Gastroesophageal sphincter (tissue), 4 donors: ENCODE data around the gene ABTB2. TPM values are rescaled to one million over a fixed set of nuclear protein-coding genes. Genes with fewer than 3 reads are reported as not detected.

Experiments used
- ATAC-seq: fragments of 150-250 bp; one replicate; pipeline ENCODE4 v1.9.1; 2016; ENCODE audit warnings: mild to moderate bottlenecking, moderate library complexity
- H3K27ac ChIP-seq, 4 donors: fragments of 200-600 bp; sonication (generic) in 3 of 4; 1 replicate in 3 of 4; 2 replicates in 1 of 4; pipeline ENCODE4 v1.5.1; 2016 to 2019
- H3K27me3 ChIP-seq: fragments of 200-600 bp; sonication (generic); one replicate; pipeline ENCODE4 v1.5.1; 2019
- H3K36me3 ChIP-seq, 2 donors: fragments of 200-600 bp; sonication (generic); one replicate each; pipeline ENCODE4 v1.5.1; 2019; ENCODE audit warnings: control low read depth in 1 of 2
- H3K4me1 ChIP-seq, 3 donors: fragments of 200-600 bp; sonication (generic); 1 replicate in 2 of 3; 2 replicates in 1 of 3; pipeline ENCODE4 v1.5.1; 2016 to 2019; ENCODE audit warnings: control low read depth in 2 of 3
- H3K4me3 ChIP-seq, 2 donors: fragments of 200-600 bp; sonication (generic); one replicate each; pipeline ENCODE4 v1.5.1; 2019; ENCODE audit warnings: mild to moderate bottlenecking in 1 of 2, moderate library complexity in 1 of 2
- H3K9me3 ChIP-seq, 3 donors: fragments of 200-600 bp; sonication (generic); one replicate each; pipeline ENCODE4 v1.5.1; 2017 to 2019; ENCODE audit warnings: control low read depth in 2 of 3
- CTCF ChIP-seq, 4 experiments: fragments of 200-600 bp in 2 of 4; fragments of 450-650 bp in 2 of 4; sonication (generic) in 1 of 4; IDR thresholded peaks; one replicate each; pipeline ENCODE4 v1.5.1; 2017 to 2019; ENCODE audit warnings: antibody characterized with exemption in 4 of 4, mild to moderate bottlenecking in 2 of 4, moderate library complexity in 2 of 4
- EP300 ChIP-seq: sonication (generic); formaldehyde crosslinking; IDR thresholded peaks from one replicate; pipeline ENCODE4 v1.6.1; 2017; ENCODE audit warnings: antibody characterized with exemption, mild to moderate bottlenecking
- POLR2A ChIP-seq, 2 donors: fragments of 450-650 bp; IDR thresholded peaks; one replicate each; pipeline ENCODE4 v1.6.1; 2017; ENCODE audit warnings: antibody characterized with exemption in 2 of 2, mild to moderate bottlenecking in 2 of 2, moderate library complexity in 1 of 2
- POLR2AphosphoS5 ChIP-seq: sonication (generic); formaldehyde crosslinking; IDR thresholded peaks from one replicate; pipeline ENCODE4 v1.6.1; 2017; ENCODE audit warnings: antibody characterized with exemption
- WGBS, 2 donors: methylation state at CpG; one replicate each; pipeline ENCODE4 v1.1.5; 2018; ENCODE audit warnings: low coverage in 1 of 2; 5-methylcytosine and 5-hydroxymethylcytosine counted together
- total RNA-seq, 4 donors: library from RNA; depleted of rRNA; stranded (reverse); fragments of >200 nt; gene quantifications; one replicate each; pipeline ENCODE4 v1.1.0, GENCODE V29; 2016

ABTB2 gene
- total RNA-seq, 4 donors from 2014 or later: 4.1 to 11.0 (median 7.5) TPM

GRCh38 chr11:34243600-34244464 is 114.0 kb downstream of the ABTB2 start:
- Histone ChIP-seq H3K27ac (no peak overlapping the region), H3K27me3 (no peaks in the 10 kb centered on the region), H3K4me1 (peaks cover 0 to 14% (median 0%) of the 10 kb centered on the region in 3 donors), H3K4me3 (no peak overlapping the region), H3K9me3 (no peaks in the 10 kb centered on the region), H3K36me3 (no peaks in the 10 kb centered on the region)
- TF ChIP-seq CTCF (IDR thresholded peaks at IDR 0.05) (no peak), POLR2AphosphoS5 (no peak), EP300 (no peak), POLR2A (IDR thresholded peaks at IDR 0.05) (no peak)
- ATAC-seq: no peak
- 69 to 80% methylated on average over 4 to 6 of the region's 8 CpGs for WGBS, 2 donors

GRCh38 chr11:34242037-34242625 is 115.7 kb downstream of the ABTB2 start:
- Histone ChIP-seq H3K36me3 (no peaks in the 10 kb centered on the region), H3K27me3 (no peaks in the 10 kb centered on the region), H3K4me3 (no peak overlapping the region), H3K27ac (no peak overlapping the region), H3K9me3 (no peaks in the 10 kb centered on the region), H3K4me1 (peaks cover 0 to 13% (median 0%) of the 10 kb centered on the region in 3 donors)
- TF ChIP-seq CTCF (IDR thresholded peaks at IDR 0.05) (no peak), POLR2A (IDR thresholded peaks at IDR 0.05) (no peak)
- 96% methylated on average over 5 of the region's 11 CpGs; no CpG with 5 or more reads in 1 of the 2 donors for WGBS, 2 donors
- no peak for ATAC-seq

- TF ChIP-seq POLR2AphosphoS5: no peak
- TF ChIP-seq POLR2A (IDR thresholded peaks at IDR 0.05): no peak
- TF ChIP-seq CTCF (IDR thresholded peaks at IDR 0.05): no peak
- no peak for TF ChIP-seq EP300
- WGBS, 2 donors: 50 to 93% methylated on average over 2 to 8 of the region's 8 CpGs
Observed at GRCh38 chr11:34240150-34240494, 117.7 kb downstream of the ABTB2 start.

GRCh38 chr11:34239465-34240149 is 118.2 kb downstream of the ABTB2 start:
- Histone ChIP-seq H3K27me3 (no peaks in the 10 kb centered on the region), H3K9me3 (no peaks in the 10 kb centered on the region), H3K36me3 (no peaks in the 10 kb centered on the region), H3K4me3 (no peak overlapping the region), H3K4me1 (peaks cover 0 to 13% (median 0%) of the 10 kb centered on the region in 3 donors), H3K27ac (no peak overlapping the region)
- TF ChIP-seq EP300 (no peak), POLR2A (IDR thresholded peaks at IDR 0.05) (no peak), CTCF (IDR thresholded peaks at IDR 0.05) (no peak), POLR2AphosphoS5 (no peak)
- 100% methylated on average over 1 of the region's 5 CpGs; no CpG with 5 or more reads in 1 of the 2 donors for WGBS, 2 donors
- no peak for ATAC-seq

More at GRCh38 chr11:34240150-34240494, 117.7 kb downstream of the ABTB2 start:
- Histone ChIP-seq H3K36me3 (no peaks in the 10 kb centered on the region), H3K9me3 (no peaks in the 10 kb centered on the region), H3K27me3 (no peaks in the 10 kb centered on the region), H3K4me1 (peaks cover 0 to 13% (median 0%) of the 10 kb centered on the region in 3 donors), H3K4me3 (no peak overlapping the region), H3K27ac (no peak overlapping the region)
- ATAC-seq: no peak
